ENCODE data around the gene CWC25. TPM values are rescaled to one million over a fixed set of nuclear protein-coding genes. Genes with fewer than 3 reads are reported as not detected.

Gene CWC25
- total and polyA plus RNA-seq, 2 of the 13 experiments (the other 11 are each of a cell fraction or from before 2014, with no cell fraction given), result 15.6 to 22.7 TPM

- TF ChIP-seq RERE (CRISPR knock-in tag; IDR thresholded peaks at IDR 0.05; ENCODE audit: low read depth) (0 out of 2 replicates have a peak, but pooled peaks have one; percentile 3), ATF7 (IDR thresholded peaks at IDR 0.05) (peak; percentile 81), ATF7 (CRISPR knock-in tag; IDR thresholded peaks at IDR 0.05) (peak; percentile 50; the same call in 1 of the 2 replicates), ZNF674 (CRISPR knock-in tag; IDR thresholded peaks at IDR 0.05; ENCODE audit: low read depth) (0 out of 2 replicates have a peak, but pooled peaks have one; percentile 67), PHF8 (CRISPR knock-in tag; IDR thresholded peaks at IDR 0.05) (peak; percentile 86), PHF20 (CRISPR knock-in tag; IDR thresholded peaks at IDR 0.05) (peak; percentile 75), AHDC1 (CRISPR knock-in tag; IDR thresholded peaks at IDR 0.05; ENCODE audit: borderline replicate concordance) (no peak), MBD4 (IDR thresholded peaks at IDR 0.05; ENCODE audit: borderline replicate concordance, low read length) (no peak), MED8 (CRISPR knock-in tag; IDR thresholded peaks at IDR 0.05; ENCODE audit: insufficient replicate concordance) (peak; percentile 77), RORA (CRISPR knock-in tag; IDR thresholded peaks at IDR 0.05) (no peak), TEF (CRISPR knock-in tag; IDR thresholded peaks at IDR 0.05) (no peak)
Observed at GRCh38 chr17:38799501-38800236, 25.5 kb downstream of the CWC25 start, which contains the start of gene PIP4K2B (continued).

Data from HepG2 (cell line).